Measurements from ENCODE around the gene TLR4. TPM values are rescaled to one million over a fixed set of nuclear protein-coding genes. Genes with fewer than 3 reads are reported as not detected.

Gene TLR4
- polyA plus RNA-seq, 1 donor from 2014 or later = 0.07 TPM

GRCh38 chr9:117750401-117750800 is 46.2 kb downstream of the TLR4 start:
- Histone ChIP-seq H4K20me1 (ENCODE audit: insufficient read depth) (no peaks in the 10 kb centered on the region), H3K27ac (ENCODE audit: low read length) (peak overlapping the region; percentile 16), H3K4me3 (ENCODE audit: low read length) (no peak overlapping the region), H3K4me2 (ENCODE audit: low read length) (no peak overlapping the region), H3K79me2 (replicated peaks; ENCODE audit: insufficient read depth, low read length) (no peaks in the 10 kb centered on the region), H2AFZ (ENCODE audit: low read depth, low read length) (no peak overlapping the region), H3F3A (ENCODE audit: insufficient read depth, low read length, poor library complexity, severe bottlenecking) (no peaks in the 10 kb centered on the region), H3K9ac (ENCODE audit: low read length) (no peak overlapping the region), H3K9me3 (ENCODE audit: low read length) (no peaks in the 10 kb centered on the region), H3K9me2 (ENCODE audit: insufficient read depth, low read length) (no peaks in the 10 kb centered on the region), H3K36me3 (ENCODE audit: insufficient read depth, low read length) (no peaks in the 10 kb centered on the region), H3K27me3 (ENCODE audit: insufficient read depth, low read depth, low read length) (no peaks in the 10 kb centered on the region)
- TF ChIP-seq POLR2AphosphoS5 (IDR thresholded peaks at IDR 0.05) (no peak), TAF1 (IDR thresholded peaks at IDR 0.05; ENCODE audit: low read depth) (no peak), SMC3 (conservative IDR thresholded peaks at IDR 0.05; ENCODE audit: poor library complexity) (no peak), RAD21 (conservative IDR thresholded peaks at IDR 0.05) (no peak), MXI1 (conservative IDR thresholded peaks at IDR 0.05; ENCODE audit: poor library complexity, severe bottlenecking) (no peak), EZH2 (IDR thresholded peaks at IDR 0.05; ENCODE audit: borderline replicate concordance, insufficient read depth, low read length, poor library complexity, severe bottlenecking) (no peak), EP300 (conservative IDR thresholded peaks at IDR 0.05; ENCODE audit: poor library complexity, severe bottlenecking) (no peak), CTCF (IDR thresholded peaks at IDR 0.05; ENCODE audit: poor library complexity, severe bottlenecking) (no peak)
- TF ChIP-seq, protein P1, sequence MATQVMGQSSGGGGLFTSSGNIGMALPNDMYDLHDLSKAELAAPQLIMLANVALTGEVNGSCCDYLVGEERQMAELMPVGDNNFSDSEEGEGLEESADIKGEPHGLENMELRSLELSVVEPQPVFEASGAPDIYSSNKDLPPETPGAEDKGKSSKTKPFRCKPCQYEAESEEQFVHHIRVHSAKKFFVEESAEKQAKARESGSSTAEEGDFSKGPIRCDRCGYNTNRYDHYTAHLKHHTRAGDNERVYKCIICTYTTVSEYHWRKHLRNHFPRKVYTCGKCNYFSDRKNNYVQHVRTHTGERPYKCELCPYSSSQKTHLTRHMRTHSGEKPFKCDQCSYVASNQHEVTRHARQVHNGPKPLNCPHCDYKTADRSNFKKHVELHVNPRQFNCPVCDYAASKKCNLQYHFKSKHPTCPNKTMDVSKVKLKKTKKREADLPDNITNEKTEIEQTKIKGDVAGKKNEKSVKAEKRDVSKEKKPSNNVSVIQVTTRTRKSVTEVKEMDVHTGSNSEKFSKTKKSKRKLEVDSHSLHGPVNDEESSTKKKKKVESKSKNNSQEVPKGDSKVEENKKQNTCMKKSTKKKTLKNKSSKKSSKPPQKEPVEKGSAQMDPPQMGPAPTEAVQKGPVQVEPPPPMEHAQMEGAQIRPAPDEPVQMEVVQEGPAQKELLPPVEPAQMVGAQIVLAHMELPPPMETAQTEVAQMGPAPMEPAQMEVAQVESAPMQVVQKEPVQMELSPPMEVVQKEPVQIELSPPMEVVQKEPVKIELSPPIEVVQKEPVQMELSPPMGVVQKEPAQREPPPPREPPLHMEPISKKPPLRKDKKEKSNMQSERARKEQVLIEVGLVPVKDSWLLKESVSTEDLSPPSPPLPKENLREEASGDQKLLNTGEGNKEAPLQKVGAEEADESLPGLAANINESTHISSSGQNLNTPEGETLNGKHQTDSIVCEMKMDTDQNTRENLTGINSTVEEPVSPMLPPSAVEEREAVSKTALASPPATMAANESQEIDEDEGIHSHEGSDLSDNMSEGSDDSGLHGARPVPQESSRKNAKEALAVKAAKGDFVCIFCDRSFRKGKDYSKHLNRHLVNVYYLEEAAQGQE (IDR thresholded peaks at IDR 0.05; ENCODE audit: borderline replicate concordance) = no peak

DNA sequence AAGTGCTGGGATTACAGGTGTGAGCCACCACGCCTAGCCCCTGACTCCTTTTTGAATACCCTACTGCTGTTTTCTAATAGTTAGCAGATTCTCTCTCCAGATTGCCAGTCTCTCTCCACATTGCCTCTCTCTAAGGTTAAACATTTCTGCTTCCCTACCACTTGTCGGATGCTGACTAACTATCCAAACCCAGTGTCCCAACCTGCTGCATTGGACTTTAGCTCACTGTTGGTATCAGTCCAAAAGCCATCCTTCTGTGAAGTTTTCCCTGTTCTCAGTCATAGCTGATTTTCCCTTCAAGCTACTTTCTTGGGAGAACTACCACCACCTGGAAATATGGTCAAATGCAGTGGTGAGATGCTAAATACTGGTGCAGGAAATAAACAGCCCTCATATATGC is 48.7 kb downstream of the TLR4 start:
- Histone ChIP-seq H3K79me2 (replicated peaks; ENCODE audit: insufficient read depth, low read length) (no peaks in the 10 kb centered on the region), H3K27ac (ENCODE audit: low read length) (no peak overlapping the region), H3K9me2 (ENCODE audit: insufficient read depth, low read length) (no peaks in the 10 kb centered on the region), H2AFZ (ENCODE audit: low read depth, low read length) (no peak overlapping the region), H3K9ac (ENCODE audit: low read length) (no peak overlapping the region), H3F3A (ENCODE audit: insufficient read depth, low read length, poor library complexity, severe bottlenecking) (no peaks in the 10 kb centered on the region), H3K27me3 (ENCODE audit: insufficient read depth, low read depth, low read length) (no peaks in the 10 kb centered on the region), H3K4me2 (ENCODE audit: low read length) (no peak overlapping the region), H3K36me3 (ENCODE audit: insufficient read depth, low read length) (no peaks in the 10 kb centered on the region), H4K20me1 (ENCODE audit: insufficient read depth) (no peaks in the 10 kb centered on the region), H3K4me3 (ENCODE audit: low read length) (no peak overlapping the region), H3K9me3 (ENCODE audit: low read length) (no peaks in the 10 kb centered on the region)
- TF ChIP-seq MXI1 (conservative IDR thresholded peaks at IDR 0.05; ENCODE audit: poor library complexity, severe bottlenecking) = no peak
- TF ChIP-seq TAF1 (IDR thresholded peaks at IDR 0.05; ENCODE audit: low read depth) = no peak
- no peak for TF ChIP-seq EZH2 (IDR thresholded peaks at IDR 0.05; ENCODE audit: borderline replicate concordance, insufficient read depth, low read length, poor library complexity, severe bottlenecking)
- TF ChIP-seq EP300 (conservative IDR thresholded peaks at IDR 0.05; ENCODE audit: poor library complexity, severe bottlenecking) = no peak
- no peak for TF ChIP-seq CTCF (IDR thresholded peaks at IDR 0.05; ENCODE audit: poor library complexity, severe bottlenecking)
- TF ChIP-seq SMC3 (conservative IDR thresholded peaks at IDR 0.05; ENCODE audit: poor library complexity) = no peak
- TF ChIP-seq POLR2AphosphoS5 (IDR thresholded peaks at IDR 0.05) = no peak
- no peak for TF ChIP-seq RAD21 (conservative IDR thresholded peaks at IDR 0.05)
- TF ChIP-seq, protein P1 (IDR thresholded peaks at IDR 0.05; ENCODE audit: borderline replicate concordance) = no peak

Data from neural cell (in vitro differentiated cells).